ENCODE measurements around the gene ZNF165. TPM values are rescaled to one million over a fixed set of nuclear protein-coding genes. Genes with fewer than 3 reads are reported as not detected.

The ZNF165 gene
- total and polyA plus RNA-seq, 2 of the 13 experiments (the other 11 are each of a cell fraction or from before 2014, with no cell fraction given): 0.58 to 8.6 TPM

GRCh38 chr6:28104392-28105244 is 24.2 kb downstream of the ZNF165 start (continued):
- no peak for TF ChIP-seq ZKSCAN5 (CRISPR knock-in tag; IDR thresholded peaks at IDR 0.05)
- TF ChIP-seq, protein P1, sequence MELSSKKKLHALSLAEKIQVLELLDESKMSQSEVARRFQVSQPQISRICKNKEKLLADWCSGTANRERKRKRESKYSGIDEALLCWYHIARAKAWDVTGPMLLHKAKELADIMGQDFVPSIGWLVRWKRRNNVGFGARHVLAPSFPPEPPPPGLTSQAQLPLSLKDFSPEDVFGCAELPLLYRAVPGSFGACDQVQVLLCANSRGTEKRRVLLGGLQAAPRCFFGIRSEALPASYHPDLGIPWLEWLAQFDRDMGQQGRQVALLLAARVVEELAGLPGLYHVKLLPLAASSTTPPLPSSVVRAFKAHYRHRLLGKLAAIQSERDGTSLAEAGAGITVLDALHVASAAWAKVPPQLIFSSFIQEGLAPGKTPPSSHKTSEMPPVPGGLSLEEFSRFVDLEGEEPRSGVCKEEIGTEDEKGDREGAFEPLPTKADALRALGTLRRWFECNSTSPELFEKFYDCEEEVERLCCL (CRISPR knock-in tag; IDR thresholded peaks at IDR 0.05; ENCODE audit: borderline replicate concordance): no peak
- TF ChIP-seq, protein P2, sequence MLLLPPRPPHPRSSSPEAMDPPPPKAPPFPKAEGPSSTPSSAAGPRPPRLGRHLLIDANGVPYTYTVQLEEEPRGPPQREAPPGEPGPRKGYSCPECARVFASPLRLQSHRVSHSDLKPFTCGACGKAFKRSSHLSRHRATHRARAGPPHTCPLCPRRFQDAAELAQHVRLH (CRISPR knock-in tag; IDR thresholded peaks at IDR 0.05; ENCODE audit: borderline replicate concordance, low read depth): peak; percentile 80
- TF ChIP-seq ZNF230 (CRISPR knock-in tag; IDR thresholded peaks at IDR 0.05): peak; percentile 66; the same call in 1 of the 2 replicates
- TF ChIP-seq, protein P3, sequence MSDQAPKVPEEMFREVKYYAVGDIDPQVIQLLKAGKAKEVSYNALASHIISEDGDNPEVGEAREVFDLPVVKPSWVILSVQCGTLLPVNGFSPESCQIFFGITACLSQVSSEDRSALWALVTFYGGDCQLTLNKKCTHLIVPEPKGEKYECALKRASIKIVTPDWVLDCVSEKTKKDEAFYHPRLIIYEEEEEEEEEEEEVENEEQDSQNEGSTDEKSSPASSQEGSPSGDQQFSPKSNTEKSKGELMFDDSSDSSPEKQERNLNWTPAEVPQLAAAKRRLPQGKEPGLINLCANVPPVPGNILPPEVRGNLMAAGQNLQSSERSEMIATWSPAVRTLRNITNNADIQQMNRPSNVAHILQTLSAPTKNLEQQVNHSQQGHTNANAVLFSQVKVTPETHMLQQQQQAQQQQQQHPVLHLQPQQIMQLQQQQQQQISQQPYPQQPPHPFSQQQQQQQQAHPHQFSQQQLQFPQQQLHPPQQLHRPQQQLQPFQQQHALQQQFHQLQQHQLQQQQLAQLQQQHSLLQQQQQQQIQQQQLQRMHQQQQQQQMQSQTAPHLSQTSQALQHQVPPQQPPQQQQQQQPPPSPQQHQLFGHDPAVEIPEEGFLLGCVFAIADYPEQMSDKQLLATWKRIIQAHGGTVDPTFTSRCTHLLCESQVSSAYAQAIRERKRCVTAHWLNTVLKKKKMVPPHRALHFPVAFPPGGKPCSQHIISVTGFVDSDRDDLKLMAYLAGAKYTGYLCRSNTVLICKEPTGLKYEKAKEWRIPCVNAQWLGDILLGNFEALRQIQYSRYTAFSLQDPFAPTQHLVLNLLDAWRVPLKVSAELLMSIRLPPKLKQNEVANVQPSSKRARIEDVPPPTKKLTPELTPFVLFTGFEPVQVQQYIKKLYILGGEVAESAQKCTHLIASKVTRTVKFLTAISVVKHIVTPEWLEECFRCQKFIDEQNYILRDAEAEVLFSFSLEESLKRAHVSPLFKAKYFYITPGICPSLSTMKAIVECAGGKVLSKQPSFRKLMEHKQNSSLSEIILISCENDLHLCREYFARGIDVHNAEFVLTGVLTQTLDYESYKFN (CRISPR knock-in tag; conservative IDR thresholded peaks at IDR 0.05): peak; percentile 15; the same call in 1 of the 2 replicates
- no peak for TF ChIP-seq PLRG1 (conservative IDR thresholded peaks at IDR 0.05)
- TF ChIP-seq KDM5B (CRISPR knock-in tag; IDR thresholded peaks at IDR 0.05; ENCODE audit: borderline replicate concordance): peak; percentile 99
- TF ChIP-seq, protein P4, sequence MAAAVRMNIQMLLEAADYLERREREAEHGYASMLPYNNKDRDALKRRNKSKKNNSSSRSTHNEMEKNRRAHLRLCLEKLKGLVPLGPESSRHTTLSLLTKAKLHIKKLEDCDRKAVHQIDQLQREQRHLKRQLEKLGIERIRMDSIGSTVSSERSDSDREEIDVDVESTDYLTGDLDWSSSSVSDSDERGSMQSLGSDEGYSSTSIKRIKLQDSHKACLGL (CRISPR knock-in tag; IDR thresholded peaks at IDR 0.05): peak; percentile 92
- TF ChIP-seq CCAR2 (optimal IDR thresholded peaks at IDR 0.05; ENCODE audit: low read depth, low read length): no peak
- TF ChIP-seq, protein P5, sequence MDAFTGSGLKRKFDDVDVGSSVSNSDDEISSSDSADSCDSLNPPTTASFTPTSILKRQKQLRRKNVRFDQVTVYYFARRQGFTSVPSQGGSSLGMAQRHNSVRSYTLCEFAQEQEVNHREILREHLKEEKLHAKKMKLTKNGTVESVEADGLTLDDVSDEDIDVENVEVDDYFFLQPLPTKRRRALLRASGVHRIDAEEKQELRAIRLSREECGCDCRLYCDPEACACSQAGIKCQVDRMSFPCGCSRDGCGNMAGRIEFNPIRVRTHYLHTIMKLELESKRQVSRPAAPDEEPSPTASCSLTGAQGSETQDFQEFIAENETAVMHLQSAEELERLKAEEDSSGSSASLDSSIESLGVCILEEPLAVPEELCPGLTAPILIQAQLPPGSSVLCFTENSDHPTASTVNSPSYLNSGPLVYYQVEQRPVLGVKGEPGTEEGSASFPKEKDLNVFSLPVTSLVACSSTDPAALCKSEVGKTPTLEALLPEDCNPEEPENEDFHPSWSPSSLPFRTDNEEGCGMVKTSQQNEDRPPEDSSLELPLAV (CRISPR knock-in tag; conservative IDR thresholded peaks at IDR 0.05; ENCODE audit: low read depth): no peak
- TF ChIP-seq CEBPG (CRISPR knock-in tag; IDR thresholded peaks at IDR 0.05): no peak
- 0 out of 2 replicates have a peak, but pooled peaks have one; percentile 6 for TF ChIP-seq GMEB2 (CRISPR knock-in tag; IDR thresholded peaks at IDR 0.05; ENCODE audit: low read depth)
- no peak for TF ChIP-seq PLSCR1 (CRISPR knock-in tag; IDR thresholded peaks at IDR 0.05; ENCODE audit: borderline replicate concordance)
- TF ChIP-seq HOXA5 (CRISPR knock-in tag; IDR thresholded peaks at IDR 0.05): no peak; the same call in 1 of the 2 replicates
- TF ChIP-seq KDM5A (IDR thresholded peaks at IDR 0.05; ENCODE audit: borderline replicate concordance, low read length): peak; percentile 36; the same call in 1 of the 2 replicates
- TF ChIP-seq TCF12 (IDR thresholded peaks at IDR 0.05): no peak
- 0 out of 2 replicates have a peak, but pooled peaks have one; percentile 61 for TF ChIP-seq TCF12 (CRISPR knock-in tag; IDR thresholded peaks at IDR 0.05)

Measured in HepG2 (cell line).